ENCODE measurements around the gene NCOA1. TPM values are rescaled to one million over a fixed set of nuclear protein-coding genes. Genes with fewer than 3 reads are reported as not detected.
"Not testable (repeated sequence)": the region's sequence is repeated elsewhere in the genome, so short reads cannot be mapped to it uniquely, and the experiment has no call there.

The NCOA1 gene
- total RNA-seq, 1 experiment from 2014 or later: 37.1 TPM

GRCh38 chr2:24527536-24527935, 36.5 kb downstream of the NCOA1 start:
- ChIA-PET CTCF (interaction anchor here (0.7 kb wide), 1 partner anchor 159 kb away, joined by 7 read pairs; no protein-coding TSS in a partner anchor), POLR2A (no interaction called here)
- H3K36me3 Mint-ChIP-seq (ENCODE audit: insufficient read depth, unreplicated experiment): no peaks in the 10 kb centered on the region
- Histone ChIP-seq H3K4me3 (ENCODE audit: low read depth, low read length) (no peak overlapping the region), H3K4me1 (peaks cover 6% of the 10 kb centered on the region; the same call in 1 of the 2 replicates), H3K27me3 (replicated peaks; ENCODE audit: control insufficient read depth, insufficient read depth, low read length) (no peaks in the 10 kb centered on the region), H3K9me3 (peaks cover 18% of the 10 kb centered on the region), H3K36me3 (ENCODE audit: control insufficient read depth, insufficient read depth, low read length) (no peaks in the 10 kb centered on the region)
- TF ChIP-seq CTCF (IDR thresholded peaks at IDR 0.05; ENCODE audit: insufficient read depth in 1 of 2, low read depth in 1 of 2, low read length in 1 of 2, severe bottlenecking in 1 of 2, unreplicated experiment in 1 of 2): no peak
- H3K27ac Mint-ChIP-seq (ENCODE audit: unreplicated experiment): no peak overlapping the region
- intact Hi-C loops (cut with micrococcal nuclease; ENCODE audit: unreplicated experiment): no loop called here
- H3K27me3 Mint-ChIP-seq (ENCODE audit: insufficient read depth, unreplicated experiment): no peaks in the 10 kb centered on the region
- no peak overlapping the region for H3K4me3 Mint-ChIP-seq (ENCODE audit: unreplicated experiment)
- DNase-seq: no peak
- no TSS peak for BruUV-seq (replicated peaks)
- H3K9me3 Mint-ChIP-seq (ENCODE audit: unreplicated experiment): peaks cover 15% of the 10 kb centered on the region
- peaks cover 2% of the 10 kb centered on the region for H3K4me1 Mint-ChIP-seq (ENCODE audit: low read depth, unreplicated experiment)

DNA sequence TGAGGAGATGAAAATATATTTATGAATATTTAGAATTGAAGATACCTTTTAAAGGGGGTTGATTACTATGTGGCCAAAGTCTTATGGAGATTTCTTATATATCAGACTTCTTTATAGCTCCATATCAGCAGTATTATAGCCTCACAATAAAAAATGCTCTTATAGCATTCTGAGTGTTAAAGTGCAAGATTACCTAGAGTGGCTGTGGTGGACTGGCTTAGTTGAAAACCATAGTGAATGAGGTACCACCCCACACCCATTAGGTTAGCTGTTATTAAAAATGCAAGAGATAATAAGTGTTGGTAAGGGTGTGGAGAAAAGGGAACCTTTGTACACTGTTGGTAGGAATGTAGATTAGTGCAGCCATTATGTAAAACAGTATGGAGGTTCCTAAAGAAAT, 39.7 kb downstream of the NCOA1 start:
- H3K4me3 ChIP-seq (ENCODE audit: low read depth, low read length): no peak overlapping the region
- no peak for TF ChIP-seq CTCF (IDR thresholded peaks at IDR 0.05; ENCODE audit: insufficient read depth in 1 of 2, low read depth in 1 of 2, low read length in 1 of 2, severe bottlenecking in 1 of 2, unreplicated experiment in 1 of 2)
- H3K4me1 ChIP-seq: peaks cover 6% of the 10 kb centered on the region; the same call in 1 of the 2 replicates
- no peaks in the 10 kb centered on the region for H3K27me3 Mint-ChIP-seq (ENCODE audit: insufficient read depth, unreplicated experiment)
- peaks cover 18% of the 10 kb centered on the region for H3K9me3 ChIP-seq
- peaks cover 7% of the 10 kb centered on the region for H3K4me1 Mint-ChIP-seq (ENCODE audit: low read depth, unreplicated experiment)
- POLR2A ChIA-PET: no interaction called here
- no peak overlapping the region for H3K27ac Mint-ChIP-seq (ENCODE audit: unreplicated experiment)
- no peaks in the 10 kb centered on the region for H3K27me3 ChIP-seq (replicated peaks; ENCODE audit: control insufficient read depth, insufficient read depth, low read length)
- DNase-seq: no peak
- CTCF ChIA-PET: no interaction called here
- H3K36me3 ChIP-seq (ENCODE audit: control insufficient read depth, insufficient read depth, low read length): no peaks in the 10 kb centered on the region
- intact Hi-C loops (cut with micrococcal nuclease; ENCODE audit: unreplicated experiment): no loop called here
- no peaks in the 10 kb centered on the region for H3K36me3 Mint-ChIP-seq (ENCODE audit: insufficient read depth, unreplicated experiment)
- peaks cover 24% of the 10 kb centered on the region for H3K9me3 Mint-ChIP-seq (ENCODE audit: unreplicated experiment)
- no TSS peak for BruUV-seq (replicated peaks)
- no peak overlapping the region for H3K4me3 Mint-ChIP-seq (ENCODE audit: unreplicated experiment)

DNA sequence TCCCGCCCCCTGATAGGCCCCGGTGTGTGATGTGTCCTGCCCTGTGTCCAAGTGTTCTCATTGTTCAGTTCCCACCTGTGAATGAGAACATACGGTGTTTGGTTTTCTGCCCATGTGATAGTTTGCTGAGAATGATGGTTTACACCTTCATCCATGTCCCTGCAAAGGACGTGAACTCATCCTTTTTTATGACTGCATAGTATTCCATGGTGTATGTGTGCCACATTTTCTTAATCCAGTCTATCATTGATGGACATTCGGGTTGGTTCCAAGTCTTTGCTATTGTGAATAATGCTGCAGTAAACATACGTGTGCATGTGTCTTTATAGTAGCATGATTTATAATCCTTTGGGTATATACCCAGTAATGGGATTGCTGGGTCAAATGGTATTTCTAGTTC, 40.6 kb downstream of the NCOA1 start:
- H3K9me3 Mint-ChIP-seq (ENCODE audit: unreplicated experiment): peaks cover 28% of the 10 kb centered on the region
- H3K36me3 ChIP-seq (ENCODE audit: control insufficient read depth, insufficient read depth, low read length); POLR2A ChIA-PET; CTCF ChIA-PET; H3K4me3 ChIP-seq (ENCODE audit: low read depth, low read length); H3K27ac Mint-ChIP-seq (ENCODE audit: unreplicated experiment); DNase-seq; intact Hi-C loops (cut with micrococcal nuclease; ENCODE audit: unreplicated experiment); BruUV-seq (replicated peaks); H3K4me3 Mint-ChIP-seq (ENCODE audit: unreplicated experiment); H3K27me3 ChIP-seq (replicated peaks; ENCODE audit: control insufficient read depth, insufficient read depth, low read length); H3K4me1 ChIP-seq; H3K4me1 Mint-ChIP-seq (ENCODE audit: low read depth, unreplicated experiment); H3K27me3 Mint-ChIP-seq (ENCODE audit: insufficient read depth, unreplicated experiment); H3K36me3 Mint-ChIP-seq (ENCODE audit: insufficient read depth, unreplicated experiment): not testable (repeated sequence)
- peaks cover 18% of the 10 kb centered on the region for H3K9me3 ChIP-seq

DNA sequence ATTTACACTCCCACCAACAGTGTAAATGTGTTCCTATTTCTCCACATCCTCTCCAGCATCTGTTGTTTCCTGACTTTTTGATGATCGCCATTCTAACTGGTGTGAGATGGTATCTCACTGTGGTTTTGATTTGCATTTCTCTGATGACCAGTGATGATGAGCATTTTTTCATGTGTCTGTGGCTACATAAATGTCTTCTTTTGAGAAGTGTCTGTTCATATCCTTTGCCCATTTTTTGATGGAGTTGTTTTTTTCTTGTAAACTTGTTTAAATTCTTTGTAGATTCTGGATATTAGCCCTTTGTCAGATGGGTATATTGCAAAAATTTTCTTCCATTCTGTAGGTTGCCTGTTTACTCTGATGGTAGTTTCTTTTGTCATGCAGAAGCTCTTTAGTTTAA, 41.0 kb downstream of the NCOA1 start:
- BruUV-seq (replicated peaks); CTCF ChIA-PET; H3K27me3 Mint-ChIP-seq (ENCODE audit: insufficient read depth, unreplicated experiment); H3K4me1 ChIP-seq; H3K36me3 ChIP-seq (ENCODE audit: control insufficient read depth, insufficient read depth, low read length); H3K4me3 Mint-ChIP-seq (ENCODE audit: unreplicated experiment); H3K36me3 Mint-ChIP-seq (ENCODE audit: insufficient read depth, unreplicated experiment); H3K4me1 Mint-ChIP-seq (ENCODE audit: low read depth, unreplicated experiment); intact Hi-C loops (cut with micrococcal nuclease; ENCODE audit: unreplicated experiment); POLR2A ChIA-PET; H3K27ac Mint-ChIP-seq (ENCODE audit: unreplicated experiment); H3K4me3 ChIP-seq (ENCODE audit: low read depth, low read length); DNase-seq; H3K27me3 ChIP-seq (replicated peaks; ENCODE audit: control insufficient read depth, insufficient read depth, low read length): not testable (repeated sequence)
- peaks cover 18% of the 10 kb centered on the region for H3K9me3 ChIP-seq
- peaks cover 28% of the 10 kb centered on the region for H3K9me3 Mint-ChIP-seq (ENCODE audit: unreplicated experiment)

GRCh38 chr2:24533574-24533973, 42.5 kb downstream of the NCOA1 start:
- DNase-seq; H3K4me1 Mint-ChIP-seq (ENCODE audit: low read depth, unreplicated experiment); H3K27me3 ChIP-seq (replicated peaks; ENCODE audit: control insufficient read depth, insufficient read depth, low read length); H3K36me3 ChIP-seq (ENCODE audit: control insufficient read depth, insufficient read depth, low read length); H3K4me3 ChIP-seq (ENCODE audit: low read depth, low read length); POLR2A ChIA-PET; H3K27me3 Mint-ChIP-seq (ENCODE audit: insufficient read depth, unreplicated experiment); intact Hi-C loops (cut with micrococcal nuclease; ENCODE audit: unreplicated experiment); H3K36me3 Mint-ChIP-seq (ENCODE audit: insufficient read depth, unreplicated experiment); BruUV-seq (replicated peaks); CTCF ChIA-PET; H3K4me1 ChIP-seq; H3K4me3 Mint-ChIP-seq (ENCODE audit: unreplicated experiment); H3K27ac Mint-ChIP-seq (ENCODE audit: unreplicated experiment): not testable (repeated sequence)
- H3K9me3 ChIP-seq: peaks cover 18% of the 10 kb centered on the region
- peaks cover 28% of the 10 kb centered on the region for H3K9me3 Mint-ChIP-seq (ENCODE audit: unreplicated experiment)

Measured in Caco-2 (cell line).